RWPE2 (cell line): ENCODE data around the gene RNGTT.

Experiments used
- ATAC-seq: fragments of 200-7000 bp; cut with Tn5 transposase; 3 replicates; pipeline ENCODE4 v1.9.1; 2021; ENCODE audit warnings: low read depth
- DNase-seq: peaks from one replicate; pipeline ENCODE4 v3.0.0-alpha.2; 2020; ENCODE audit warnings: low spot score
- H3K27ac ChIP-seq: fragments of 450-650 bp; 2 replicates; pipeline ENCODE4 v1.5.1; 2017; ENCODE audit warnings: mild to moderate bottlenecking; ENCODE audit not compliant: poor library complexity, severe bottlenecking
- H3K27me3 ChIP-seq: fragments of 250-450 bp; sonication (Bioruptor Pico); 2 replicates; pipeline ENCODE4 v1.5.1; 2021; ENCODE audit warnings: mild to moderate bottlenecking, moderate library complexity; ENCODE audit not compliant: insufficient read depth, poor library complexity, severe bottlenecking
- H3K36me3 ChIP-seq: fragments of 250-450 bp; sonication (Bioruptor Pico); 2 replicates; pipeline ENCODE4 v1.5.1; 2020; ENCODE audit warnings: low read depth, mild to moderate bottlenecking, moderate library complexity
- H3K4me1 ChIP-seq: fragments of 250-450 bp; sonication (Bioruptor Pico); 2 replicates; pipeline ENCODE4 v1.5.1; 2021; ENCODE audit warnings: mild to moderate bottlenecking, moderate library complexity; ENCODE audit not compliant: insufficient read depth, poor library complexity, severe bottlenecking
- H3K4me3 ChIP-seq: fragments of 250-450 bp; sonication (Bioruptor Pico); 2 replicates; pipeline ENCODE4 v1.5.1; 2021; ENCODE audit warnings: mild to moderate bottlenecking, moderate library complexity; ENCODE audit not compliant: severe bottlenecking
- H3K9me3 ChIP-seq: fragments of 250-450 bp; sonication (Bioruptor Pico); 2 replicates; pipeline ENCODE4 v1.5.1; 2021; ENCODE audit warnings: mild to moderate bottlenecking, moderate library complexity; ENCODE audit not compliant: severe bottlenecking
- CTCF ChIP-seq: fragments of 450-650 bp; IDR thresholded peaks from one replicate; pipeline ENCODE4 v1.5.1; 2017; ENCODE audit warnings: mild to moderate bottlenecking, moderate library complexity; ENCODE audit not compliant: poor library complexity, severe bottlenecking

RNGTT gene

GRCh38 chr6:88572449-88573139 lies 390.8 kb downstream of the RNGTT start:
- H3K36me3 ChIP-seq = no peaks in the 10 kb centered on the region
- H3K9me3 ChIP-seq = no peaks in the 10 kb centered on the region
- TF ChIP-seq CTCF = no peak
- ATAC-seq (no peak), DNase-seq (no peak)
- H3K27ac ChIP-seq = no peak overlapping the region
- no peaks in the 10 kb centered on the region for H3K4me1 ChIP-seq
- no peaks in the 10 kb centered on the region for H3K27me3 ChIP-seq
- H3K4me3 ChIP-seq = no peak overlapping the region

- Histone ChIP-seq H3K27me3 (no peaks in the 10 kb centered on the region), H3K4me3 (no peak overlapping the region), H3K9me3 (no peaks in the 10 kb centered on the region), H3K36me3 (no peaks in the 10 kb centered on the region), H3K27ac (no peak overlapping the region), H3K4me1 (no peaks in the 10 kb centered on the region)
- DNase-seq (no peak), ATAC-seq (no peak)
- no peak for TF ChIP-seq CTCF
Observed at GRCh38 chr6:88569959-88570358, 393.5 kb downstream of the RNGTT start.

- H3K4me1 ChIP-seq = no peaks in the 10 kb centered on the region
Observed at GRCh38 chr6:88567696-88568095, 395.7 kb downstream of the RNGTT start.

GRCh38 chr6:88566746-88567534 lies 396.5 kb downstream of the RNGTT start:
- Histone ChIP-seq H3K4me3 (no peak overlapping the region), H3K27me3 (no peaks in the 10 kb centered on the region), H3K36me3 (no peaks in the 10 kb centered on the region), H3K9me3 (no peaks in the 10 kb centered on the region), H3K27ac (no peak overlapping the region), H3K4me1 (no peaks in the 10 kb centered on the region)
- ATAC-seq = no peak
- no peak for DNase-seq
- TF ChIP-seq CTCF = no peak

More at GRCh38 chr6:88567696-88568095, 395.7 kb downstream of the RNGTT start:
- no peaks in the 10 kb centered on the region for H3K27me3 ChIP-seq
- ATAC-seq (no peak), DNase-seq (no peak)
- H3K36me3 ChIP-seq = no peaks in the 10 kb centered on the region
- TF ChIP-seq CTCF = no peak
- H3K27ac ChIP-seq = no peak overlapping the region
- no peaks in the 10 kb centered on the region for H3K9me3 ChIP-seq
- no peak overlapping the region for H3K4me3 ChIP-seq

- Histone ChIP-seq H3K27ac (no peak overlapping the region), H3K9me3 (no peaks in the 10 kb centered on the region), H3K27me3 (no peaks in the 10 kb centered on the region), H3K36me3 (no peaks in the 10 kb centered on the region), H3K4me1 (no peaks in the 10 kb centered on the region), H3K4me3 (no peak overlapping the region)
- ATAC-seq (no peak), DNase-seq (no peak)
- no peak for TF ChIP-seq CTCF
Observed at GRCh38 chr6:88565836-88566235, 397.6 kb downstream of the RNGTT start.
